OCI-LY1 (cell line): ENCODE data around the gene NUP133.

Source experiments
- H2AFZ ChIP-seq: fragments of 200-600 bp; sonication (generic), shearing (Covaris generic); 2 replicates; pipeline ENCODE4 v1.6.0; 2014; ENCODE audit warnings: antibody characterized with exemption, mild to moderate bottlenecking, low read length
- H3F3A ChIP-seq: fragments of 200-600 bp; sonication (generic), shearing (Covaris generic); 2 replicates; pipeline ENCODE4 v1.6.0; 2014; ENCODE audit warnings: mild to moderate bottlenecking, antibody characterized with exemption, low read length, moderate library complexity; ENCODE audit not compliant: insufficient read depth
- H3K27ac ChIP-seq: fragments of 200-600 bp; sonication (generic); 2 replicates; pipeline ENCODE4 v1.5.1; 2014; ENCODE audit warnings: low read length, mixed run types, mild to moderate bottlenecking, low read depth; ENCODE audit not compliant: poor library complexity, severe bottlenecking
- H3K27me3 ChIP-seq: fragments of 200-600 bp; sonication (generic); 2 replicates; pipeline ENCODE4 v1.6.0; 2014; ENCODE audit warnings: antibody characterized with exemption, mild to moderate bottlenecking, low read length, moderate library complexity; ENCODE audit not compliant: insufficient read depth
- H3K36me3 ChIP-seq: fragments of 200-600 bp; sonication (generic); 2 replicates; pipeline ENCODE4 v1.6.1; 2014; ENCODE audit warnings: mild to moderate bottlenecking, antibody characterized with exemption, low read length, moderate library complexity, mixed read lengths; ENCODE audit not compliant: insufficient read depth
- H3K4me1 ChIP-seq: fragments of 200-600 bp; sonication (generic); 2 replicates; pipeline ENCODE4 v1.5.1; 2014; ENCODE audit warnings: mild to moderate bottlenecking, low read length, moderate library complexity; ENCODE audit not compliant: insufficient read depth, severe bottlenecking
- H3K4me2 ChIP-seq: fragments of 200-600 bp; sonication (generic), shearing (Covaris generic); 2 replicates; pipeline ENCODE4 v1.6.1; 2014; ENCODE audit warnings: low read length
- H3K4me3 ChIP-seq: fragments of 200-600 bp; sonication (generic); 2 replicates; pipeline ENCODE4 v1.5.1; 2014; ENCODE audit warnings: low read length, low read depth, mild to moderate bottlenecking, mixed read lengths; ENCODE audit not compliant: poor library complexity, severe bottlenecking
- H3K79me2 ChIP-seq: fragments of 200-600 bp; shearing (Covaris generic); 2 replicates; pipeline ENCODE4 v1.6.1; 2016; ENCODE audit warnings: mixed run types, low read length, mixed read lengths; ENCODE audit not compliant: insufficient read depth
- H3K9ac ChIP-seq: fragments of 200-600 bp; sonication (generic), shearing (Covaris generic); 2 replicates; pipeline ENCODE4 v1.6.1; 2014; ENCODE audit warnings: mild to moderate bottlenecking, low read length, mixed read lengths
- H3K9me2 ChIP-seq: fragments of 200-600 bp; sonication (generic), shearing (Covaris generic); 2 replicates; pipeline ENCODE4 v1.6.1; 2014; ENCODE audit warnings: low read depth, mild to moderate bottlenecking, low read length, mixed read lengths
- H3K9me3 ChIP-seq: fragments of 200-600 bp; shearing (Covaris generic); 2 replicates; pipeline ENCODE4 v1.6.1; 2014; ENCODE audit warnings: low read length, mixed read lengths
- H4K20me1 ChIP-seq: fragments of 200-600 bp; sonication (generic), shearing (Covaris generic); 2 replicates; pipeline ENCODE4 v1.6.0; 2016; ENCODE audit warnings: mild to moderate bottlenecking, low read length; ENCODE audit not compliant: insufficient read depth
- EZH2 ChIP-seq: fragments of 200-600 bp; sonication (generic), shearing (Covaris generic); IDR thresholded peaks from 2 replicates; pipeline ENCODE4 v1.8.0; 2017; ENCODE audit warnings: borderline replicate concordance, mixed run types, mild to moderate bottlenecking, antibody characterized with exemption, low read length, moderate library complexity, mixed read lengths
- TF ChIP-seq, protein P1 (sequence below): fragments of 200-600 bp; sonication (generic), shearing (Covaris generic); IDR thresholded peaks from 2 replicates; pipeline ENCODE4 v1.5.1; 2017; ENCODE audit warnings: mild to moderate bottlenecking, antibody characterized with exemption, low read length, moderate library complexity, mixed read lengths

NUP133 gene

DNA sequence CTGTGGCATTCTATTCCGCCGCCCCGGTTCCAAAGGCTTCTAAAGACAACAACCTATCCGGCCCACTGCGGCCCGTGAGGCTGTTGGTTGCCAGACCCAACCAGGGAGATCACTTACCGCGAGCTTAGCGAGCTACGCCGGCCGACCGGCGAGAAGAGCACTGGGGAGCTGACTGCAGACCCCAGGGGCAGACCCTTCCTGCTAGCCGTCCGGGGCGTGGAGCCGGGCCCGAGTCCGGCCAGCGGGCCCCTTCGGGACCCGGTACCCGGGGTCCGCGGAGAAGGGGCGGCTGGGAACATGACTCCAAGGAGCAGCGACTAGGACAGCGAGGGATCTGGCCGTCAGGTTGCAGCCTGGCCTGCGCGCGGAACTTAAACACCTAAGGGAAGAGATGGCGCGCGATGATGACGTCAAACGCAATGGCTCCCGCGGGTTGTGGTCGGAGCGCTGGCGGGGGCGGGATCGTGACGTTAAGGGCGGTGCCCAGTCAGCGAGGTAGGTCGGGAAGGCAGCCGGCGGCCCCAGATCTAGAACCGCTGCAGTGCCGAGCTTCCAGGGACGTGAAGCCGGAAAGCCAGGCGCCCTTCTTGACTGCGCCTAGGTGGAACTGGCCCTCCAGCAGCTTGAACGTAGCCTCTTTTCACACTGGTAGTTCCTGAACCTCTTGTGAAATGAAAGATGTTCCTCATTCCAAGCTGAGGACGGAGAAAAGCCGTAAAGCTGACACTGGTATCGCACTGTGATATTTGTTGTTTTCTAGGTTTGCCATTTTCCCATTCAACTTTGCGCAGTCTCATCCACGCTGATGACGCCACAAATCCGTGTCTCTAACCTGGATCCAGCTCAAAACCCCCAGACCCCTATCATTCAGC is at the start of gene NUP133:
Gene NUP133, minus strand, starts transcription at position 391 of the 872 bp plus-strand sequence. Its CDS starts 92 bp downstream, at position 299.
- Histone ChIP-seq H3F3A (no peaks in the 10 kb centered on the region), H4K20me1 (no peaks in the 10 kb centered on the region), H3K4me2 (peak within 1 kb of the TSS; percentile 77), H2AFZ (peak within 1 kb of the TSS; percentile 50), H3K4me1 (peaks cover 23% of the 10 kb centered on the region), H3K79me2 (peaks cover 22% of the 10 kb centered on the region), H3K27ac (peak within 1 kb of the TSS; percentile 25), H3K27me3 (no peaks in the 10 kb centered on the region), H3K9me3 (no peaks in the 10 kb centered on the region), H3K9ac (peak within 1 kb of the TSS; percentile 94), H3K9me2 (no peaks in the 10 kb centered on the region), H3K4me3 (peak within 1 kb of the TSS; percentile 89), H3K36me3 (peaks cover 7% of the 10 kb centered on the region; the same call in 1 of the 2 replicates)
- no peak for TF ChIP-seq EZH2
- TF ChIP-seq, protein P1, sequence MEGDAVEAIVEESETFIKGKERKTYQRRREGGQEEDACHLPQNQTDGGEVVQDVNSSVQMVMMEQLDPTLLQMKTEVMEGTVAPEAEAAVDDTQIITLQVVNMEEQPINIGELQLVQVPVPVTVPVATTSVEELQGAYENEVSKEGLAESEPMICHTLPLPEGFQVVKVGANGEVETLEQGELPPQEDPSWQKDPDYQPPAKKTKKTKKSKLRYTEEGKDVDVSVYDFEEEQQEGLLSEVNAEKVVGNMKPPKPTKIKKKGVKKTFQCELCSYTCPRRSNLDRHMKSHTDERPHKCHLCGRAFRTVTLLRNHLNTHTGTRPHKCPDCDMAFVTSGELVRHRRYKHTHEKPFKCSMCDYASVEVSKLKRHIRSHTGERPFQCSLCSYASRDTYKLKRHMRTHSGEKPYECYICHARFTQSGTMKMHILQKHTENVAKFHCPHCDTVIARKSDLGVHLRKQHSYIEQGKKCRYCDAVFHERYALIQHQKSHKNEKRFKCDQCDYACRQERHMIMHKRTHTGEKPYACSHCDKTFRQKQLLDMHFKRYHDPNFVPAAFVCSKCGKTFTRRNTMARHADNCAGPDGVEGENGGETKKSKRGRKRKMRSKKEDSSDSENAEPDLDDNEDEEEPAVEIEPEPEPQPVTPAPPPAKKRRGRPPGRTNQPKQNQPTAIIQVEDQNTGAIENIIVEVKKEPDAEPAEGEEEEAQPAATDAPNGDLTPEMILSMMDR = no peak

DNA sequence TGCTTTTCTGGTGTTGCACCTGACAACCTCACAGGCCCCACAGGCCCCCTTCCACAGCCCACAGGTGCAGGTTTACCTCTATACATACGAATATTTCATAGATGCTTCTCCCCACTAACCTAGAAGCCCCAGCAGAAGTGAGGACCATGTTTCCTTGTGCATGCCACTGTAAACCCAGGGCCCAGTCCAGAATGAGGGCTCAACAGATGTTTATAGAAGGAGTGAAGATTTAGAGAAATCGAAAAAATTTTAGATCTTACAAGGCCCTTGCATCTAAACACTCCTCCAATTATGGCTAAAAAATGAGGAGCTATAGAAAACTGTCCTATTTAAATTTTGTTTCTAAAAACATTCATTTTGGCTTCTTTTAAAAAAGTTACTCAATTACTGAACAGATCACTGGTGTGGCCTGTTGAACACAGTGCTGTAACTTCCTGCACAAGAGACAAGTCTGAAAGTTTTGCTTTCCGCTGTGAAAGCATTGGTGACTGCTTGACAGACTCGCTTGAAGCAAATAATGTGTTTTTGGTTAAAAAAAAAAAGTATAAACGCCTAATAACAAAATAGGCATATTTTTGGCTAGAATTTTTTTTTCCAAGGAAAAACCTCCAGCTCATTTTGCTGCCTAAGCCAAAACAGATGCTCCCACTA is 49.2 kb upstream of the NUP133 start:
- H3K9me2 ChIP-seq = no peaks in the 10 kb centered on the region
- H3K79me2 ChIP-seq = no peaks in the 10 kb centered on the region
- no peaks in the 10 kb centered on the region for H3K36me3 ChIP-seq

GRCh38 chr1:229554886-229555621 is 46.9 kb upstream of the NUP133 start:
- Histone ChIP-seq H3K36me3 (no peaks in the 10 kb centered on the region), H2AFZ (no peak overlapping the region), H3K4me2 (no peak overlapping the region), H3K9me3 (no peaks in the 10 kb centered on the region), H3K79me2 (no peaks in the 10 kb centered on the region), H3K4me1 (peaks cover 33% of the 10 kb centered on the region), H3K9ac (no peak overlapping the region), H3K27ac (no peak overlapping the region), H3K27me3 (no peaks in the 10 kb centered on the region), H3F3A (no peaks in the 10 kb centered on the region), H3K9me2 (no peaks in the 10 kb centered on the region), H4K20me1 (no peaks in the 10 kb centered on the region), H3K4me3 (no peak overlapping the region)
- TF ChIP-seq, protein P1 = no peak
- TF ChIP-seq EZH2 = no peak

More for the DNA sequence above, 49.2 kb upstream of the NUP133 start:
- Histone ChIP-seq H3K9me3 (no peaks in the 10 kb centered on the region), H3K9ac (peak overlapping the region; percentile 73), H2AFZ (no peak overlapping the region), H3K4me2 (peak overlapping the region; percentile 80), H3K27me3 (no peaks in the 10 kb centered on the region), H4K20me1 (no peaks in the 10 kb centered on the region), H3K4me3 (peak overlapping the region; percentile 78), H3K27ac (peak overlapping the region; percentile 77), H3K4me1 (peaks cover 33% of the 10 kb centered on the region), H3F3A (no peaks in the 10 kb centered on the region)
- no peak for TF ChIP-seq EZH2
- TF ChIP-seq, protein P1 = no peak
